ENCODE results near the gene RFK. TPM values are rescaled to one million over a fixed set of nuclear protein-coding genes. Genes with fewer than 3 reads are reported as not detected.

The RFK gene
- total RNA-seq, 1 donor from 2014 or later: 16.6 TPM

GRCh38 chr9:76359766-76360165 lies 34.5 kb downstream of the RFK start:
- Mint-ChIP-seq H3K4me1 (ENCODE audit: unreplicated experiment) (no peaks in the 10 kb centered on the region), H3K27ac (ENCODE audit: unreplicated experiment) (no peak overlapping the region), H3K36me3 (ENCODE audit: unreplicated experiment) (no peaks in the 10 kb centered on the region), H3K27me3 (ENCODE audit: unreplicated experiment) (peaks cover 14% of the 10 kb centered on the region), H3K9me3 (ENCODE audit: unreplicated experiment) (no peaks in the 10 kb centered on the region), H3K4me3 (ENCODE audit: unreplicated experiment) (no peak overlapping the region)
- no peak for TF ChIP-seq CTCF (IDR thresholded peaks at IDR 0.05)
- no peak for DNase-seq (ENCODE audit: extremely low spot score, unreplicated experiment)

- DNase-seq (ENCODE audit: extremely low spot score, unreplicated experiment): no peak
- H3K36me3 Mint-ChIP-seq (ENCODE audit: unreplicated experiment): no peaks in the 10 kb centered on the region
- H3K27ac Mint-ChIP-seq (ENCODE audit: unreplicated experiment): no peak overlapping the region
- no peaks in the 10 kb centered on the region for H3K9me3 Mint-ChIP-seq (ENCODE audit: unreplicated experiment)
- H3K4me1 Mint-ChIP-seq (ENCODE audit: unreplicated experiment): no peaks in the 10 kb centered on the region
- peaks cover 14% of the 10 kb centered on the region for H3K27me3 Mint-ChIP-seq (ENCODE audit: unreplicated experiment)
- no peak overlapping the region for H3K4me3 Mint-ChIP-seq (ENCODE audit: unreplicated experiment)
- no peak for TF ChIP-seq CTCF (IDR thresholded peaks at IDR 0.05)
Measured at GRCh38 chr9:76359365-76359764, 34.9 kb downstream of the RFK start.

GRCh38 chr9:76358628-76359280 lies 35.5 kb downstream of the RFK start:
- H3K4me3 Mint-ChIP-seq (ENCODE audit: unreplicated experiment): no peak overlapping the region
- H3K9me3 Mint-ChIP-seq (ENCODE audit: unreplicated experiment): no peaks in the 10 kb centered on the region
- TF ChIP-seq CTCF (IDR thresholded peaks at IDR 0.05): no peak
- no peaks in the 10 kb centered on the region for H3K36me3 Mint-ChIP-seq (ENCODE audit: unreplicated experiment)
- H3K27me3 Mint-ChIP-seq (ENCODE audit: unreplicated experiment): peaks cover 17% of the 10 kb centered on the region
- no peak for DNase-seq (ENCODE audit: extremely low spot score, unreplicated experiment)
- no peak overlapping the region for H3K27ac Mint-ChIP-seq (ENCODE audit: unreplicated experiment)
- H3K4me1 Mint-ChIP-seq (ENCODE audit: unreplicated experiment): no peaks in the 10 kb centered on the region

GRCh38 chr9:76357555-76357954 lies 36.7 kb downstream of the RFK start:
- Mint-ChIP-seq H3K27me3 (ENCODE audit: unreplicated experiment) (peaks cover 22% of the 10 kb centered on the region), H3K4me3 (ENCODE audit: unreplicated experiment) (no peak overlapping the region), H3K27ac (ENCODE audit: unreplicated experiment) (no peak overlapping the region), H3K4me1 (ENCODE audit: unreplicated experiment) (no peaks in the 10 kb centered on the region), H3K36me3 (ENCODE audit: unreplicated experiment) (no peaks in the 10 kb centered on the region), H3K9me3 (ENCODE audit: unreplicated experiment) (no peaks in the 10 kb centered on the region)
- no peak for DNase-seq (ENCODE audit: extremely low spot score, unreplicated experiment)
- no peak for TF ChIP-seq CTCF (IDR thresholded peaks at IDR 0.05)

- TF ChIP-seq CTCF (IDR thresholded peaks at IDR 0.05): no peak
- H3K4me3 Mint-ChIP-seq (ENCODE audit: unreplicated experiment): no peak overlapping the region
- H3K27ac Mint-ChIP-seq (ENCODE audit: unreplicated experiment): no peak overlapping the region
- H3K9me3 Mint-ChIP-seq (ENCODE audit: unreplicated experiment): no peaks in the 10 kb centered on the region
- no peaks in the 10 kb centered on the region for H3K4me1 Mint-ChIP-seq (ENCODE audit: unreplicated experiment)
- no peak for DNase-seq (ENCODE audit: extremely low spot score, unreplicated experiment)
- peaks cover 26% of the 10 kb centered on the region for H3K27me3 Mint-ChIP-seq (ENCODE audit: unreplicated experiment)
- no peaks in the 10 kb centered on the region for H3K36me3 Mint-ChIP-seq (ENCODE audit: unreplicated experiment)
Measured at GRCh38 chr9:76355886-76356285, 38.3 kb downstream of the RFK start.

All from osteocyte (in vitro differentiated cells).